HEK293 (cell line): ENCODE data around the gene PHF19.

ENCODE experiments used
- CTCF ChIA-PET: fragments of 350-600 bp; formaldehyde crosslinking; extraction: SDS; loops from one replicate; lab custom pipeline; 2021; ENCODE audit warnings: antibody characterized with exemption; lab: Yijun Ruan, JAX
- POLR2A ChIA-PET: fragments of 300-600 bp; formaldehyde crosslinking; extraction: SDS; loops from one replicate; lab custom pipeline; 2020; ENCODE audit warnings: antibody characterized with exemption, inconsistent platforms; lab: Yijun Ruan, JAX
- H3K27ac ChIP-seq: fragments of 200-500 bp; sonication (Bioruptor generic); 2 replicates; pipeline ENCODE4 v1.5.1; 2014; ENCODE audit warnings: low read depth, low read length, control low read depth, inconsistent platforms; ENCODE audit errors: extremely low read depth
- H3K36me3 ChIP-seq, 2 experiments: fragments of 200-500 bp in 1 of 2; sonication (Bioruptor generic) in 1 of 2; 1 replicate in 1 of 2; 2 replicates in 1 of 2; pipeline ENCODE4 v1.5.1; 2014 to 2017; ENCODE audit warnings: inconsistent platforms in 2 of 2, low read length in 2 of 2; ENCODE audit not compliant: control insufficient read depth in 2 of 2, insufficient read depth in 1 of 2
- H3K4me1 ChIP-seq: fragments of 200-500 bp; sonication (Bioruptor generic); 2 replicates; pipeline ENCODE4 v1.5.1; 2014; ENCODE audit warnings: mild to moderate bottlenecking, low read length, inconsistent platforms; ENCODE audit not compliant: control insufficient read depth, insufficient read depth
- H3K4me3 ChIP-seq: 2 replicates; pipeline ENCODE4 v1.5.1; 2011; ENCODE audit warnings: low read depth, mild to moderate bottlenecking, control low read depth, low read length, moderate library complexity
- H3K9me3 ChIP-seq: fragments of 200-500 bp; sonication (Bioruptor generic); 2 replicates; pipeline ENCODE4 v1.5.1; 2014; ENCODE audit warnings: low read depth, low read length, inconsistent platforms; ENCODE audit not compliant: control insufficient read depth, insufficient read depth
- KLF8 ChIP-seq: fragments of 450-650 bp; formaldehyde crosslinking; IDR thresholded peaks from 2 replicates; pipeline ENCODE4 v1.5.1; 2016; ENCODE audit warnings: missing biosample characterization, missing genetic modification characterization
- MYNN ChIP-seq: fragments of 450-650 bp; formaldehyde crosslinking; IDR thresholded peaks from 2 replicates; pipeline ENCODE4 v1.5.1; 2016; ENCODE audit warnings: missing biosample characterization, missing genetic modification characterization, borderline replicate concordance
- PATZ1 ChIP-seq: fragments of 450-650 bp; formaldehyde crosslinking; IDR thresholded peaks from 2 replicates; pipeline ENCODE4 v1.5.1; 2016; ENCODE audit warnings: missing biosample characterization, missing genetic modification characterization
- PRDM10 ChIP-seq: fragments of 450-650 bp; formaldehyde crosslinking; IDR thresholded peaks from 2 replicates; pipeline ENCODE4 v1.5.1; 2016; ENCODE audit warnings: missing biosample characterization, missing genetic modification characterization
- SP2 ChIP-seq: fragments of 450-650 bp; formaldehyde crosslinking; IDR thresholded peaks from 2 replicates; pipeline ENCODE4 v1.5.1; 2016; ENCODE audit warnings: missing biosample characterization, missing genetic modification characterization
- YY2 ChIP-seq: fragments of 450-650 bp; formaldehyde crosslinking; IDR thresholded peaks from 2 replicates; pipeline ENCODE4 v1.5.1; 2016; ENCODE audit warnings: missing biosample characterization, missing genetic modification characterization
- ZBTB10 ChIP-seq: fragments of 450-650 bp; formaldehyde crosslinking; IDR thresholded peaks from 2 replicates; pipeline ENCODE4 v1.5.1; 2016; ENCODE audit warnings: missing biosample characterization, missing genetic modification characterization
- ZBTB20 ChIP-seq: fragments of 450-650 bp; formaldehyde crosslinking; IDR thresholded peaks from 2 replicates; pipeline ENCODE4 v1.5.1; 2016; ENCODE audit warnings: missing biosample characterization, missing genetic modification characterization
- ZBTB48 ChIP-seq: fragments of 450-650 bp; formaldehyde crosslinking; IDR thresholded peaks from 2 replicates; pipeline ENCODE4 v1.5.1; 2016; ENCODE audit warnings: missing biosample characterization, missing genetic modification characterization
- ZBTB8A ChIP-seq: fragments of 450-650 bp; formaldehyde crosslinking; IDR thresholded peaks from 2 replicates; pipeline ENCODE4 v1.5.1; 2016; ENCODE audit warnings: missing biosample characterization, missing genetic modification characterization
- ZFHX2 ChIP-seq: fragments of 450-650 bp; formaldehyde crosslinking; conservative IDR thresholded peaks from 2 replicates; pipeline ENCODE4 v1.5.1; 2016; ENCODE audit warnings: missing biosample characterization, missing genetic modification characterization
- ZNF169 ChIP-seq: fragments of 450-650 bp; formaldehyde crosslinking; IDR thresholded peaks from 2 replicates; pipeline ENCODE4 v1.5.1; 2016; ENCODE audit warnings: missing biosample characterization, missing genetic modification characterization
- ZNF184 ChIP-seq: fragments of 450-650 bp; IDR thresholded peaks from 2 replicates; pipeline ENCODE4 v1.5.1; 2018; ENCODE audit warnings: missing biosample characterization, mild to moderate bottlenecking, missing genetic modification characterization
- ZNF211 ChIP-seq: fragments of 450-650 bp; formaldehyde crosslinking; IDR thresholded peaks from 2 replicates; pipeline ENCODE4 v1.5.1; 2016; ENCODE audit warnings: low read depth, missing biosample characterization, missing genetic modification characterization
- ZNF24 ChIP-seq: fragments of 450-650 bp; formaldehyde crosslinking; IDR thresholded peaks from 2 replicates; pipeline ENCODE4 v1.5.1; 2016; ENCODE audit warnings: missing biosample characterization, missing genetic modification characterization
- ZNF335 ChIP-seq: fragments of 450-650 bp; formaldehyde crosslinking; conservative IDR thresholded peaks from 2 replicates; pipeline ENCODE4 v1.5.1; 2016; ENCODE audit warnings: missing biosample characterization, missing genetic modification characterization
- ZNF426 ChIP-seq: fragments of 450-650 bp; formaldehyde crosslinking; IDR thresholded peaks from 2 replicates; pipeline ENCODE4 v1.5.1; 2017; ENCODE audit warnings: missing biosample characterization, missing genetic modification characterization, mild to moderate bottlenecking, inconsistent platforms, moderate library complexity
- ZNF433 ChIP-seq: fragments of 450-650 bp; formaldehyde crosslinking; IDR thresholded peaks from 2 replicates; pipeline ENCODE4 v1.5.1; 2016; ENCODE audit warnings: missing biosample characterization, missing genetic modification characterization, low read depth
- ZNF555 ChIP-seq: fragments of 450-650 bp; formaldehyde crosslinking; conservative IDR thresholded peaks from 2 replicates; pipeline ENCODE4 v1.5.1; 2017; ENCODE audit warnings: missing biosample characterization, mild to moderate bottlenecking, missing genetic modification characterization, inconsistent platforms

Gene PHF19

GRCh38 chr9:120875954-120876841 lies 790 bp downstream of the PHF19 start (continued):
- TF ChIP-seq PATZ1 (tag by site-specific recombination) (peak; percentile 72), ZBTB20 (tag by site-specific recombination) (peak; percentile 96), ZBTB8A (tag by site-specific recombination) (peak; percentile 66), ZNF24 (tag by site-specific recombination) (0 out of 2 replicates have a peak, but pooled peaks have one; percentile 24), SP2 (tag by site-specific recombination) (peak; percentile 67), ZBTB10 (tag by site-specific recombination) (peak; percentile 65; the same call in 1 of the 2 replicates), ZNF555 (no peak), ZBTB48 (tag by site-specific recombination) (peak; percentile 52), ZFHX2 (tag by site-specific recombination) (peak; percentile 48), KLF8 (tag by site-specific recombination) (0 out of 2 replicates have a peak, but pooled peaks have one; percentile 27), PRDM10 (peak; percentile 91), ZNF335 (tag by site-specific recombination) (peak; percentile 52; the same call in 1 of the 2 replicates)

- ChIA-PET CTCF (interaction anchor here (1.2 kb wide), 1 partner anchor 61 kb away, joined by 3 read pairs; no protein-coding TSS in a partner anchor), POLR2A (interaction anchor here (1.5 kb wide), 1 partner anchor 33 kb away, joined by 3 read pairs; the partner anchor contains the start of gene PSMD5)
- H3K27ac ChIP-seq: peak overlapping the region; percentile 24; the same call in 1 of the 2 replicates
- H3K4me3 ChIP-seq: peak overlapping the region; percentile 72
- H3K36me3 ChIP-seq: peaks cover 0 to 29% of the 10 kb centered on the region in 2 experiments; a peak in 2 of 3 replicates
- no peaks in the 10 kb centered on the region for H3K9me3 ChIP-seq
- no peaks in the 10 kb centered on the region for H3K4me1 ChIP-seq
- TF ChIP-seq MYNN (no peak), ZNF426 (no peak), ZNF184 (tag by site-specific recombination) (no peak), ZNF433 (no peak), YY2 (tag by site-specific recombination) (no peak), ZNF169 (tag by site-specific recombination) (no peak), PATZ1 (tag by site-specific recombination) (0 out of 2 replicates have a peak, but pooled peaks have one; percentile 4), ZNF211 (tag by site-specific recombination) (no peak)
Measured at GRCh38 chr9:120875643-120875953, 1.4 kb downstream of the PHF19 start.
